HG03442 (cell line): ENCODE measurements around the gene PSMB2.

Source experiments
- ATAC-seq: cut with Tn5 transposase; IDR thresholded peaks from one replicate; pipeline ENCODE4 v1.9.1; 2021; ENCODE audit warnings: mild to moderate bottlenecking, moderate library complexity; ENCODE audit not compliant: unreplicated experiment

Gene PSMB2

DNA sequence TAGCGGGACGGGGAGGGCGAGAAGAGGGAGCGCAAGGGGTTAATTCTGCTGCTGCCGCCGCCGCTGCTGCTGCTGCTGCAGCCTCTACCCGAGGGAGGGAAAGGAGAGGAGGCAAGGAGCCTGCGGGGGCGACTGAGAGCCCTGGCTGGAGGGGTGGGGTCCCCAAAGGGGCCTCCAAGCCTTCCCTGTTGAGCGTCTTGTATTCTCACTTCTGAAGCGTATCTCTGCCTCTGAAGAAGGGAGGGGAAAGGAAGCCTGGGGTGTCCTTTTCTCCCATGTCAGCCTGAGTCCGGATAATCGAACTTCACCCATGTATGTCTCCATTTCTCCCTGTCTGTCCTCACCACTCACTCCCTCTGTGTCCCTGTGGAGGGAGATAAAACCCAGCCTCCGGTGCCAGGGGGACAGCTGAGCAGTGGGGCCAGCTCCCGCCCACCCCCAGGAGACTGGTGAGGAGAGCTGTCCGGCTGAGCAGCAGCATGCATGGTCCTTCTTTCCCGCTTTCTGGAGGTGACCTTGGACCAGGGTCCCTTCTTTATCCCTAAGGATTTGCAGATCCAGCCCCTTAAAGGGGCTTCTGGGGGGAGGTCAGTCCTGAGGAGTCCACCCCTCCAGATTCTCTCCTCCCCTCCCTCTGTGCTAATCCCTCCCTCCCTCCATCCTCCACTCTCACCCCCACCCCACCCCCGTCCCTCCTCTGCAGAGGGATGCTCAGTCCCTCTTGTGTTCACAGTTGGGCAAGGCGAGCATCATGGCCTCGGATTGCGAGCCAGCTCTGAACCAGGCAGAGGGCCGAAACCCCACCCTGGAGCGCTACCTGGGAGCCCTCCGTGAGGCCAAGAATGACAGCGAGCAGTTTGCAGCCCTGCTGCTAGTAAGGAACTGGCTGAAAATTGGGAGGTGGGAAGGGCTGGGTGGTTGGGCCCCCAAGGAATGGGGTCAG, 82.7 kb downstream of the PSMB2 start:
- no peak for ATAC-seq

DNA sequence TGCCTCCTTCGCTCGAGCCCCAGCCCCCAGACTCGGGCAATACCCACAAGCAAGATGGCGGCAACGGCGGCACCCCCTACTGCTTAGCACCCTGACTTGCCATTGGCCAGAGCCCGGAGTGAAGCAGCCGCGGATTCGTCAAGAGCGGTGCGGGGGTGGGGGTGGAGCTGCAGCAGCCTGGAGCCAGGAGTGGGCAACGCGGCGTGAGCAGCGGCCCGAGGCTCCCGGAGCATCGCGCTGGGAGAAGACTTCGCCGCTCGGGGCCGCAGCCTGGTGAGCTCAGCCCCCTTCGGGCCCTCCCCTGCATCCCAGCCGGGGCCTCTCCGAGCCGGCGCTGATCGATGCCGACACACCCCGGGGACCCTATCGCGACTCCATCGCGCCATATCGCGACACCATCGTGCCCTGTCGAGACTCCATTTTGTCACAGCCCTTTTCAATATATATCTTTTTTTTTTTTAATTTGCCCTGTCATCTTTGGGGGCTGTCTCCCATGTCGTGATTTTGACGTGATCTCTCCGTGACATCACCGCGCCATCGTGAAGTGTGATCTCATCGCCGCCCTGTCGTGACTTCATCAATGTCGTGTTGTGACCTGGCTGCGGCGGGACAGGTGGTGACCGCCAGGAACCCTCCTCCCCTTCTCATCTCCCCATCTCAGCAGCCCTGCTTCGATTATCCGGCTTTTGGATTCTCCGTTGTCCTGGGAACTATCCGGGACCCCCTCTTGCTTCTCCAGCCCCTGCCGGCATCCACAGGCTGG, 83.5 kb downstream of the PSMB2 start, which contains the start of gene NCDN:
Gene NCDN (plus strand): TSS at position 189 of the 763 bp plus-strand sequence. CDS start 392 bp downstream, at position 581.
- peak; percentile 73 for ATAC-seq

DNA sequence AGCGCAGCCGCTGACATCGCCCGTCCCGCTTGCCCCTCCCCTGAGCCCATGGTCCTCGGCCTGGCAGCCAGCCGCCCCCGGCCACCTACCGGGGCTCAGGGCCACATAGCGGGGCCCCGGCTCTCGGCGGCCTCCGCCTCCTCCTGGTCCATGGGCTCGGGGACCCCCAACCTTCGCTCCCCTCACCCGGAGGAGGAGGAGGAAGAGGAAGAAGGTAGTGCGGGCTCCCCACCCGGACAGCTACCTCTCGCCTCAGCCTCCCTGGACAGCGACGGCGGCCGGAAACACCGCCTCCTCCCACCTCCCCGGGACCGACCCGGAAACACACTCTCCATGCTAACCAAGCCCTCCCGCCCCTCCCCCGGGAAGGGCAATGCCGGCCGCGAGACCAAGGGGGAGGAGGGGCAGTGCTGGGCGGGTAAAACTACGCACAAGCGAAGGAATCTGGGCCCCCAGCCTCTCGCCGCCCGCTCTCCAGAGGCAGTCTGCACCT, 84.2 kb downstream of the PSMB2 start, which contains the start of gene KIAA0319L:
Gene KIAA0319L (minus strand): TSS at position 286 of the 493 bp plus-strand sequence. CDS start 2,912 bp downstream, outside the sequence.
- ATAC-seq = peak; percentile 69

DNA sequence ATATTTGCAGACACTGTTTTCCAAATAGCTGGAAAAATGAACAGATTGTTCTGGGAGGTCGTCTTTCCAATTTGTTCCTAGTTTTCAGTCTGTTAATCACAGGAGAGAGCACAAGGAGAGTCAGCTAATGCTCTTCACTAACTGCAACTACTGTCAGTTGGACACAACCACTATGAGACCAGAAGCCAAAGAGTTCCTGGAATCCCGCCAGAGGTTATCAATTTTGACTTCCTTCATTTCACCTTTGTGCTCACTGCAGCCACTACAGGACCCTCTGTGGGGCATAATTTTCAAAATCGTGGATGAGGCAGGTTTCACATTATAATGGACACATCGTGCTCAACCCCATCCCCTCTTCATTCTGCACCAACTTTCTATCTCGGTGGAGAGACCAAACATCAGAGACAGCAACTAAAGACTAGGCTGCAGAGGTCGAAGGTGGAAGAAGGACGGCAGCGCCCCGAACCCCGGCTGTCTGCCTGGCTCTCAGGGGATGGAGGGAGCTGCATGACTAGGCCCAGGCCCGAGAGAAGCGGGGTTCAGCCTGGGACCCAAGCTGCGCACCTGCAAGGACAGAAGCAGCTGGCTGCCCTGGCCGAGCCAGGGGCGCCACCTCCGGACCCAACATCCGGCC, 84.7 kb downstream of the PSMB2 start:
- ATAC-seq = no peak

DNA sequence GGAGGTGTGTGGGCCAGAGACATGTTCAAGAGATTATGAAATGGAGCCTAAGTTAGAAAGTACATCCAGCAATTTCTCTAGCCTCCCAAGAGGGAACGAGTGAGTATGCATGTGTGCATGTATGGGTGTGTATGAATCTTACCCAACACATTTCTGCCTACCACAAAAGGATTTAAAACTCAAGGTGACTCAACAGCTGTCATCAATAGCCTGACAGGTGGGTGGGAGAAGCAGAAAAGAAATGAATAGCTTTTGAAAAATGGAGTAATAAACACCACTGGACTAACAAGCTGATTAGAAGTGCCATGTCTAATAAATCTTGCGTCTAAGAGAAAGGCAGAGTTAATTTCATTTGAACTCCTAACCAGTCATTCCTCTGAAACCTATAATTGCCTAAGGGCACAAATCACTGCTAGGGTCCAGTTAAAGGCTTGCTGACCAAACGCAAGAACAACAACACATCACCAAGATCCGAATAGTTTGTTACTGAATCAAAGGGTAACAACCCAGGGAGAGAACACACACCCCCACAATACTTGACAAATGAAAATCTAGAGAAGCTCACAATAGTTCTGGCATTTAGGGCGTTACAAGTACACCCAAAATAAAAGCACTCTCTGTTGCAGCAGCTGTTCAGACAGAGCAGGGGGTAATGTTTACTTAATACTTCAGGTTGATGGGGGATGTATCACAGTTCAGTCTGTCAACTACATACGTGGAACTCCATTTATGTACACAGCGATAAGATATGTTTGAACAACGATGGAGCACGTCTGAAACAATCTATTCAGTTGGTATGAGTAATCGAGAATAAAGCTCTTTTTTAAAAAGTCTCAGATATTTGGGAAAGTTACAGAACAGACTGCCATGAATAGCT, 85.5 kb downstream of the PSMB2 start:
- ATAC-seq = no peak

DNA sequence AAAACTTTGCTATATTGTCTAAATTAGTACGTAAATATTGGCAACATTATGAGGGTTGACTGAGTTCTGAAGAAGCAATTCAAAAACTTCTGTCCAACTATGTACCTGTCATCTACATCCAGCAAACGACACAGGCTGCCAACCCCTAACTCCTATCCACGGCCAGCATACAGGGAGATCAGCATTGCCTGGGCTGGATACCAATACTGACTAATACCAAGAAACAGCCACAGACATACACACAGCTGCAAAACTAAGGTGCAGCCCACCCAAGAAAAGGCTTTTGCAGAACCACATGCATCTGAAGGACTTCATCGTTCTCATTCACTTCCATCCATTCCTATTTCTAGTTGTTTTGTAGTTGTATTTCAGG, 86.1 kb downstream of the PSMB2 start:
- no peak for ATAC-seq

GRCh38 chr1:35554266-35555211, 86.8 kb downstream of the PSMB2 start:
- ATAC-seq = no peak

DNA sequence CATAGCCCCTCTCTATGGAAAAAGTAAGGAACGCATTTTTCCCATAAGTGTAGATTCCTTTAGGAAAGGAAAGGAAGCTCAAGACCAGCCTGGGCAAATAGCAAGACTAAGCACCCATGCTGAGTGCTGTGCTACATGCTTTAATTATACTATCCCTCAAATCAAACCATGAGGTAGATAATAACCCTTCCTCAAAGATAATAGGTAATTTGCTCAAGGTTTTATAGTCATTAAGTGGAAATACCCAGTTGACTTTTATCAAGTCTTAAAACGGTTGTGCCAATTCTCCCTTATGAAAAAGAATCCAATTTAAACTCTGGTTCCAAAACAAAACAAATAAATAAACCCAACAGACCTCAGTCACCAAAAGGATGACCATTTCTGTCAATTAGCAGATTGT, 87.5 kb downstream of the PSMB2 start:
- no peak for ATAC-seq
